DMS79 (cell line): Measurements from ENCODE around the gene PDE6A.
"Not testable (repeated sequence)": the region's sequence is repeated elsewhere in the genome, so short reads cannot be mapped to it uniquely, and the experiment has no call there.

Experiments used
- DNase-seq: peaks from one replicate; lab custom pipeline; 2025; lab: John Stamatoyannopoulos, UW

PDE6A gene

DNA sequence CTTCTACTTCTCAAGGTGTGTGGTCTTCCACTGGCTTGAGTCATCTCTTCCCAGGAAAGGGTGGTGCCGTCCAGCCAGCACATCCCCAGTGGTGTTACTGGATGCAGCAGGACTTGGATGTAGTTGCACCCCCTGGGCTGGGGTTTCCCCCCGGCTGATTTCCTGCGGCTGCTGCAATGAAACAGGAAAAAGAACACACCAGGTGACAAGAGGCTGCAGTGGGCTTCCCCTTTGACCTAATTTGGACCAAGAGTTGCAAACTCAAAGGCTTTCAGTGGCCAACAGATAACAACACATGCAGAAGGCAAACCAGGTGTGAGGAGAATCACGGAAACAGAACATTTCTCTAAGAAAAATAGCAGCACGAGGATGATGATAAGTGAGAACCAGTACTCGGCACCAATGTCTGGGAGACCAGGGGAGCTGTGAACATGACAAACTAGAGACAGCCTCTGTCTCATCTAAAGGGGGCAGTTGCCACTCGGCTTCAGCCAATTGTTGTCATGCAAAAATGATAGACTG, 83.7 kb downstream of the PDE6A start:
- no peak for DNase-seq

DNA sequence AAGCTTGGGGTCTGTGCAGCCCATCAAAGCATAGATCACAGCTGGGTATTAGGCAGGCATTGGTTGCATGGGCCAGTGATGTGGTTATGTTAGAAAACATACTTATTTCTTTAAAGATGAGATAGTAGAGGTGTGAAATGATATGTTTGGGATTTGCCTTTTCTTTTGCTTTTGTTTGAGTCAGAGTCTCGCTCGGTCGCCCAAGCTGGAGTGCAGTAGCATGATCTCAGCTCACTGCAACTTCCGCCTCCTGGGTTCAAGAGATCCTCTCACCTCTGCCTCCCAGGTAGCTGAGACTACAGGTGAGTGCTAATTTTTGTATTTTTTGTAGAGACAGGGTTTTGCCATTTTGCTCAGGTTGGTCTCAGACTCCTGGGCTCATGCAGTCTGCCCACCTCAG, 84.8 kb downstream of the PDE6A start:
- no peak for DNase-seq

DNA sequence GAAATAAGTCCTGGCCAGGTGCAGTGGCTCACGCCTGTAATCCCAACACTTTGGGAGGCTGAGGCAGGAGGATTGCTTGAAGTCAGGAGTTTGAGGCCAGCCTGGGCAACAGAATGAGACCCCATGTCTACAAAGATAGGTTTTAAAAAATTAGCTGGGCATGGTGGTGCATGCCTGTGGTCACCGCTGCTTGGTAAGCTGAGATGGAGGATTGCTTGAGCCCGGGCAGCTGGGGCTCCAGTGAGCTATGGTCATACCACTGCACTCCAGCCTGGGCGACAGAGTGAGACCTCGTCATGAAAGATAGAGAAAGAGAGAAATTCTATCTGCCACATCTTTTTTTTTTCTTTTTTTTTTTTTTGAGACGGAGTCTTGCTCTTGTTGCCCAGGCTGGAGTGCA, 86.1 kb downstream of the PDE6A start:
- DNase-seq, result not testable (repeated sequence)

DNA sequence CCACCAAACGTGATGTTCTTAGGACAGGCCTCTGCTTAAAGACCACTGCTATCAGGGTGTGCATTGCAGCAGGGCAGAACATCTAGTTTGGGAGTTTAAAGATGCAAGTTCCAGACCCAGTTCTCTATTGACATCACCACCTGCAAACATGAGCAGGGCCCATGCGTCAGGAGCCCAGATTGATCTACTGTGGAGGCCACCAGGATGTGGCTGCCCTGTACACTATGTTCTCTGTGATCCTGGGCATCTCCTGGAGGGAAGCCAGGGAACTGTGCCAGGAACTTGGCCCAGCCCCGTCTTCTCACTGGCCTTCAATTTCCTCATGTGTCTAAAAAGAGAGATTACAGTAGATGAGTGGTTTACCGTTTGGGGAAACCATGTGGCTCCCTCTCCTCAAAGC, 87.1 kb downstream of the PDE6A start:
- DNase-seq, result no peak

DNA sequence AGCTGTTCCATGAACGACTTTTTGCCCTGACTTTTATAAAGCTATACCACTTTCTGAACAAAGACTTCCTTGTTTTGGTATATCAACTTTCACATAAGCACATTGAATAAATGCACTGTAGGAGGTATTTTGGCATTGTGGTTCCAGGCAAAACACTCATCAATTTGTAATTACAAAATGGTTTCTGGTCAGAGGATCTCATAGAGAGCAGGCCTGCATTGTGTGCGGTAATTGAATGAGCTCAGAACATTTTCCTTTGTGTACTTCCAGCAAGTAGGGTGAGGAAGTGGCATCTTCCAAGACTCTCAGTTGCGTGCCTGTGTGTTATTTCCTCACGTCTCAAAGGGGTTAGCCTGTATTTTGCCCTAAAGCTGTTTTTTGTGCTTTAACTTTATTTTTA, 89.2 kb downstream of the PDE6A start:
- DNase-seq, result no peak

DNA sequence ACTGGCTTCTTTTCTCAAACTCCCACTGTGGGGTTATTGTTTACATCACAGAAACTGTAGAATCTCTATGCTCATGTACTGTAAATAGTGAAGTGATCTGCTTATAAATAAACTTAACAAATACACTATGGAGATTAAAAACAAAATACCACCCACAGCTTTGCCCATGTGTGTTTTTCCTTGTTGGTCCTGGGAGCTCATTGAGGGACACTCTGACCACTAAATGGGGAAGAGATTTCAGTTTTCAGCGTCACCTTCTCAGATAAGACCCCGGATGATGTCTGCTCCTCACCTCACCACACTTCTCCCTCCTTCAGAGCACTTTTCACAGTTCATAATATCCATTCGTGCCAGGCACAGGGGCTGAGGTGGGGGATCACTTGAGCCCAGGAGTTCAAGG, 89.7 kb downstream of the PDE6A start:
- DNase-seq, result no peak

DNA sequence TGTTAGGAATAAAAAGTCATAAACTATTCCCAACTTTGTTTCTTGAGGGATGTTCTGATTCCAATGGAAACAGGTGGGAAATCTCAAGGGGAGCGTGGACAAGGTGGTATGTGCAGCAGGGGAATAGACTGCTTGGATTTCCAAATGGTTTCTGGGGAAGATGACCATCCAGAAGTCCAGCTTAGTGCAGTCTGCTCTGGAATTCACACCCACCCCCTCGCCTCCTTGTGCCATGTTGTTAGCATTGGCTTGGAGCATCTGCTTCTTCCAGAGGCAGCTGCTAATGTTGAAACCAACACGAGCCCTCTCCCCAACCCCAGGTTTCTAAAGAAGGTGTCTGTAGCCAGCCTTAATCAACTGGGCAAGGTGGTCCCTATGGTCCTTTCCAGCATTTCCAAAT, 90.9 kb downstream of the PDE6A start:
- DNase-seq, result no peak

DNA sequence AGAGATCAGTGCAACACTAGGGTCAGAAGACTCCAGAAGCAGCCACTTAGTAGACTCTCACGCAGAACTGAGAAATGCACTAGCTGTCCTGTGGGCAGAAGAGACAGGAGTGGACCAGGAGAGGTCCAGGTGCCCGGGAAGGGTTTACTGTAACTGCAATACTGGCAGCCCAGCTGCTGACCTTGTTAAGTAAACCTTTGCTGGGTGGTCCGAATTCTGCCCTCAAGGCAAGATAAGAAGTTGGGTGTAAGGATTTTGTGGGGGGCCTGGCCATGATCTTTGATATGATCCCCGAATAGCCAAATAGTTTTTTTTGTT, 91.3 kb downstream of the PDE6A start:
- no peak for DNase-seq

DNA sequence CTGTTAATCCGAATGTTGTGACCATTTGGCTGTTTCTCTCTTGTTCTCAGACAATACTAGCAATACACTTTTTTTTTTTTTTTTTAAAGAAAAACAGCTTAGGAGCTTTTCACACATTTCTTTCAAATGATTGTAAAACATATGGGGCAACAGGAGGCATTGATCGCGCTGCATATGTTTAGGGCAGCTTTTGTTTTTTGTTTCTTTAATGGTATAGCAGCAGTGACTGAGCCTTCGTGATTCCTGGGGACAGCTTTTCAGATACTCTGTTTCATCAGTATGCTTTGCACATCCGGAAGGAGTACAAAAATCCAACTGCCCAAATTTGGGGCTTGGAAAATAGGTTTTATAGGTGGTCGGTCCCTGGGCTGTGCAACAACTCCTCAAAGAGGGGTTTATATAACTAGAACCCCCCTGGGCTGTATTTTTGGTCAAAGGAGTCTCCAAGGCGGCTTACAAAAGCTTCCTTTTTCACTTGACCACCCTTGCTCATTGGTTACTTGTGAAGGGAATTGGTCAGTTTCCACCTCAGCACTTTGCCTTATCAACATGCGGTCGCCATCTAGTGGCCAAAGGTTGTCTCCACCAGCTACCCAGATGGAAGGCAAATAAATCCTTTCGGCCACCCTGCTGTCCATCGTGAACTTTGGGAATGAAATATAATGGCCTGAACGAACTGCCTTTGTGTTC, 91.8 kb downstream of the PDE6A start:
- no peak for DNase-seq

DNA sequence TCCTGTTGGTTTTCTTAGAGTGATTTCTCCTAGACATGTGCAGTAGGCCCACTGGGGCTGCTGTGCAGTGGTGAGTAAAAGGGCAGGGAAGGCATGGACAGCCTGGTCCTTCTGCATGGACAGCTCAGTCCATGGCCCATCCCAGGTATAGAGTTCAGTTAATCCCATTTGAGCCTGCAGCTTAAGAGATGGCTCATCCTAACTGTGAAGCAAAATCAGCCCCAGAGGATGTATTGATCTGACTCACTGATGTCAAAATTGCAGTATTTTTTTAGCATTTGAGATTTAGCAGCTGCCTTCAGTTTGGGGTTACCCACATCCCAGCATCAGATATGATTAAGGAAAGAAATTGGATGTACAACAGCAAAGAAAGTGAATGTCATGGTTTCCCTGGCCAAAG, 93.4 kb downstream of the PDE6A start:
- DNase-seq, result no peak

DNA sequence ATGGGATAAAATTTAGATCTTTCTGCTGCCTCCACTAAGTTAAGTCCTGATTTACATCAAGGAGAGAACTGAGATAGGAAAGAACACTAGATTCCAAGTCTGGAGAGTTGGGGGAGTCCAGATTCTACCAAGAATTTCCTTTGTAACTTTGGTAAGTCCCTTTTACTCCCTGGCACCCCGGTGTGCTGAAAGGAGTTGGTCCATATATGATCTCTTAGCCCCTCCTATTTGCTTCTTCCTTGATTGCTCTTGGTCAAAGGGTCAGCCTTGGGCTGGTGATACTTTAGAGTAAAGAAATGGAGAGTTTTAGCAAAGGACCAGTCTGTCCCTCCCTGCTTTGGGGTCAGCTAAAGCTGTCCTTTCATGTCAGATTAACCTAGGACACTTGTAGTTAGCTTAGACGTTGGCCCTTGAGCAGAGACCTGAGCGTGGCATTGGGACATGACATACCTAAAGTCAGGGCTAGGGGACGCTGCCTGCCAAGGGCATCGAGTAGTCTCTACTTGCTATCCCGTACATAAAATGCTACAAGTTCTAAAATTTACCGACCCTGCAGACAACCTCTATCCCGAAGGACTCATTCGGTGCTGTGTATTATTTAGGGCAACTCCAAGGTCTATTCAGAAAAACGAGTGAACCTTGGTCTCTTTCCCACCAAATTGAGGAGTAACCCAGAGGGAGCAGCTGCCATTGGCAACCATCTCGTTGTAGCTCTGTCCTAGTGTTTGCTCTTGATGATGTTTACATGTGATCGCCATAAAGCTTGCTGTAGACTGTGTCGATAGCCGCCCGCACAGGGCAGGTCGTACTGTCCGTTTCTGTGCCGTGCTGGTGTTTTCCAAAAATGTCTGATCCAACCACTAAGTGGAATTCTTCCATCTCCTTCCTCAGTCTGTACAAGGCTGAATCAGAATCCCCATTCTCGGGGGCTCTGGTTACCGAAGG, 94.4 kb downstream of the PDE6A start:
- no peak for DNase-seq

DNA sequence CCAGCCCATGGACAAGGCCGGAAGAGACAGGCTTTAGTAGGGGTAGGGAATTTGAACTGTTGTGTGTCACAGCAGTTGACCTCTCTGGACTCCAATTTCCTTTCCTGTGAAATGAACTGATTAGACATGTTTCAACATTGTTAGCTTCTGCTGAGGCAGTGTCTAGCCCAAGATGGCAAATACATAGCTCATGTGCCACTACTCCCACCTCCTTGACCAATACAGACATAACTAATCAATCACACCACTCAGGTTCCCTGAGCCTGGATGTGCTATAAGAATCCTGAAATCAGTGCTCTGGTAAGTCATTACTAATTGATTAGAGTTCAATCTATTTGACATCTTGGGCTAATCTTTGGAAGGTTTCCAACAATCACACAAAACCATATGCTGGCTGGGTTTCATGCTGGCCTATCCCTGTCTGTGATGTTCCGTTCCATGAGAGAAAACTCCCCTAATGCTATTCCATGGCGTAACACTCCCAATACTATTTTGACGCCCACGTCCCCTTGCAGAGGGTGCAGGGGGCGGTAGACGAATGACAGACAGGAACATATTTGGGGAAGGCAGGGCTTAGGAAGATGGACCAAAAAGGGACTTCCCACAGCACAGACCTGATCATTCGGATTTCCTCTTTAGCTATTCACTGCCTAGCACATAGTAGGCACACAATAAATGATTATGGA, 95.2 kb downstream of the PDE6A start:
- DNase-seq, result no peak

DNA sequence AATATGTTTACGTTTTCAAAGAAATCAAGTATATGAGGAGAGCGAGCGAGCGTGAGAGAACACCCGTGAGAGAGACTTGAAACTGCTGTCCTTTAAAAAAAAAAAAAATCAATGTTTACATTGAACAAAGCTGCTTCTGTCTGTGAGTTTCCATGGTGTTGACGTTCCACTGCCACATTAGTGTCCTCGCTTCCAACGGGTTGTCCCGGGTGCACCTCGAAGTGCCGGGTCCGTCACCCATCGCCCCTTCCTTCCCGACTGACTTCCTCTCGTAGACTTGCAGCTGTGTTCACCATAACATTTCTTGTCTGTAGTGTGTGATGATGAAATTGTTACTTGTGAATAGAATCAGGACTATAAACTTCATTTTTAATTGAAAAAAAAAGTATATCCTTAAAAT, 97.0 kb downstream of the PDE6A start:
- DNase-seq, result no peak

DNA sequence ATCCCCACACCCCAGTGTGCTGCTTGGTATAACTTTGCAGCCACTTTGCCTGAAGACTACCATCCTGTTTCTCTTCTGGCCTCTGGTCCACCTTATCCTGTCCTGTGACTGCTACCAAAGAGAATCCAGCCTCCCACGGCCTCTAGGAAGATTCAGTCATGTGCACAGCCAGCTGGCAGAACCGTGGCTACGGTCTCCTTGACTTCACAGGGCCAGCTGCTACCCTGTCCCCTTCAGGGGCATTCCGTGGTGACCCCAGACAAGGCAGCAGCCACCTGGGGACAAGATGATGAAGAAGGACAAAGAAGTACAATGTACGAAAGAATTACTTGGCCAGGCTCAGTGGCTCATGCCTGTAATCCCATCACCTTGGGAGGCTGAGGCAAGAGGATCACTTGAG, 98.6 kb downstream of the PDE6A start:
- DNase-seq, result no peak

DNA sequence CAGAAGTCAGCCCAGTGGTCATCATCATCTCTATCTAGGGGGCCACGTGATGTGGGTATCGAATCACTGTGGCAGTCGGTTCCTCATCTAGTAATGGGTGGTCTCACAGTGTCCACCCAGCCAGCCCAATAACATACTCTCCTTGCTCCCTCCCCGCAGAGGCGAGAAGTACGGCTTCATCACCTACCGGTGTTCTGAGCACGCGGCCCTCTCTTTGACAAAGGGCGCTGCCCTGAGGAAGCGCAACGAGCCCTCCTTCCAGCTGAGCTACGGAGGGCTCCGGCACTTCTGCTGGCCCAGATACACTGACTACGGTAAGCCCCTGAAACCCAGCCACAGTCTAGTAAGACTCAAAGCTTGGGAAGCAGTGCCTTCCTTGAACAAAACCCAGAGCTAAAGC, 99.0 kb downstream of the PDE6A start:
- DNase-seq, result no peak

DNA sequence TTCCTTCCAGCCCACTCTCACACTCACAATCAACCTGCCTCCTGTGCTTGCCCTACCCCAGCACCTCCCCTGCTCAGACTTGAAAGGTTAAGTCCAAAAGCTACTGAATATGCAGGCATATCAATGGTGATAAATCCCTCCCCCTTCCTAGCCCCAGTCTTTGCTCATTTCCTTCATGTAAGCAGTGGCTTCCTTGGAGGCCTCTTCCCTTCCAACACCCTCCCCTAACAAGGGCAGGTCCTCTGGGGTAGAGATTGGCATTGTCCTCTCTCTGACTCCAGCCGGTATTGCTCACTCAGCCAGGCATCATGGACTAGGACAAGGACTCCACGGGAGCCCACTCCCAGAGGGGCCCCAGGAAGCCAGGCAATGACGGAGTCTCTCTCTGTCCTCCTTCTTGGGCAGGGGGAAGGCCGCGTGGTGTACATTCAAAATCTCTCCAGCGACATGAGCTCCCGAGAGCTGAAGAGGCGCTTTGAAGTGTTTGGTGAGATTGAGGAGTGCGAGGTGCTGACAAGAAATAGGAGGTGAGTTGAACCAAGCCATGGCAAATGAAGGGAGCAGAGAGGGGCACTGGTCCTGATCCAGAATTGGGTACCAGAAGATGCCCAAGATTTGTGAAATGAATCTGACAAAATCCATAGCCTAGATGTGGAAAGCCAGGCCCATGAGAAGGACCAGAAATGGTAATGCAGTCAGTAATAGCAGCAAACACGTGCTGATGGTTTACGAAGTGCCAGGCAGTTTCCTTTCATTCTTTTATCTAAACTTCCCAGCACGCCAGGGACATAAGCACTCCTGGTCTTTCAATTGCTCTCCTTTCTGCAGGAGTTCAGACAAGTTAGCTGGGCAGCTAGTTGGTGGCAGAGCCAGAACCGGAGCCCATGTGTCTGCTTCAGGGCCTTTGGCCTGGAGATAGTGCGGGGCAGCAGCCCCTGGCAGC, 102.5 kb downstream of the PDE6A start:
- DNase-seq, result no peak

DNA sequence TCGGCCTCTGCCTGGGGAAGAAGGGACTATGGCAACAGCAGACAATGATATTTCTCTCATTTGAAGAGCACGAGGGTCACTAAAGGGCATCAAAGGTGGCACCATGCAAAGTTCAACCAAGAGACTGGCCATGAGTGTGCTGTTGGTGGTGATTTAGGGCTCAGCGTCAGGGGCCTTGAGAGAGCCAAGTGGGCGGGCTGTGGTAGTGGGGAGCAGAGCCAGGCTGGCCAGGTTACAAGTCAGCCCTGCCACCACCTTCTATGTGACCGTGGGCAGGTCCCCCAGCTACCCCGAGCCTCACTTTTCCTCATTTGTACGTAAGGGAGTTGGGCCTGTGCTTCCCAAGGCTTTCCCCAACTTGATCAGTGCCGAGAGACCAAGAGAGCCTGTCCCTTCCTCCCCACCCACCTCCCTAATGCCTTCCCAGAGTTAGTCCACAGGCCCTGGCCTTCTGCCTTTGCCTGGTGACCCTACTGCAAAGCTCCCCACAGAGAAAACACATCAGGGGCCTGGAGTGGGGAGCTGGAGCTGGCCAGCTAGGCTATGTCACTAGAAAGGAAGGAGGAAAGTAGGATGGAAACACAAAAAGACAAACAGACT, 104.3 kb downstream of the PDE6A start:
- DNase-seq, result no peak

DNA sequence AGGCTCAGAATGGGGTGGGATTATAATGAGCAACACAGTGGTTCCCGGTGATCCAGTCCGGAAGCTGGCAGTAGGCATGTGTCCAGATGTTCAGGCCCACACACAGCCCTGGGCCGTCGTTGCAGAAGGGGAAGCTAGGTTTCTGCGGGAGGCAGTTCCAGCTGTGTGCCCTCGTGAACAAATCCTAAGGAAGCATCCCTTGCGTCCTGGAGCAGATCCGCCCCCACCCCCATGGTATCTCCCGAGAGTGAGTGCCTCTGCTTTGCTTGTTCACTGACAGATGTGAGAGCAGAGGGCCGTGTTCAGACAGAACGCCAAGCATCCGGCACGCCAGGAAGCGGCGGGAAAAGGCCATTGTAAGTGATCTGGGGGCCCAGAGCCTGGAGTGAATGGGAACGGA, 104.8 kb downstream of the PDE6A start:
- no peak for DNase-seq

DNA sequence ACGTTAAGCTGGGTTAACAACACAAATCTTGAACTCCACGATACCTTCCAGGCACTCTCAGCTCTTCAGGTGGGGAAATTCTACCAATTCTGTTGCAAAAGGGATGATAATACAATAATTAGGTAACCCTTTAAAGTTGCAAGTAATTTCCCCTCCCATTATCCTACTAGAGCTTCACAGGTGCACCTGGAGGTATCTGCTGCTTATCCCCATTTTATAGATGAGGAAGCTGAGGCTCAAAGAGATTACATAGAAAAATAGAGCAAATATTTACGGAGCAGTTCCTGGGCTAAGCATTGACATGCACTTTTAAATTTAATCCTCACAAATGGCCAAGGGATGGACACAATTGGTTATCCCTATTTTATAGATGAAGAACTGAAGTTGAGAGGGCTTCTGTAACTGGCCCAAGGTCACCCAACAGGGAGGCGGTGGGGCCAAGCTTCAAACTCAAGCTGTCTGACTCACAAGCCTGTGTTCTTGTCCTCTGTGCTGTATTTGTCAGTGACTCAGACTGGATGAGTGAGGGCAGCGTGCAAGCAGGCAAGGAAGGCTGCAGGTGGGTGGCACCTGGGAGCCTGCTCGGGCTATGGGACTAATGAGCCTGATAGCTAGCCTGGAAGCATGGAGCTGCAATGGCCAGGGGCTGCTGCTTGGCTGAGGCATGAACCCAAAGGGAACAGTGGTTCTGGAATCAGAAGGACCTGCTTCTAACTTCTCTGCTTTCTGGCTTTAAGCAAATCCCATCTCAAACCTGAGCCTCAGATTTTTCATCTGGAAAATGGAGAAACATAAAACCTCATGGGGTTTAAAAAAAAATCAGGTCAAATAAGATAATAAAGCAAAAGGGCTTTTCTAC, 105.5 kb downstream of the PDE6A start:
- DNase-seq, result no peak

DNA sequence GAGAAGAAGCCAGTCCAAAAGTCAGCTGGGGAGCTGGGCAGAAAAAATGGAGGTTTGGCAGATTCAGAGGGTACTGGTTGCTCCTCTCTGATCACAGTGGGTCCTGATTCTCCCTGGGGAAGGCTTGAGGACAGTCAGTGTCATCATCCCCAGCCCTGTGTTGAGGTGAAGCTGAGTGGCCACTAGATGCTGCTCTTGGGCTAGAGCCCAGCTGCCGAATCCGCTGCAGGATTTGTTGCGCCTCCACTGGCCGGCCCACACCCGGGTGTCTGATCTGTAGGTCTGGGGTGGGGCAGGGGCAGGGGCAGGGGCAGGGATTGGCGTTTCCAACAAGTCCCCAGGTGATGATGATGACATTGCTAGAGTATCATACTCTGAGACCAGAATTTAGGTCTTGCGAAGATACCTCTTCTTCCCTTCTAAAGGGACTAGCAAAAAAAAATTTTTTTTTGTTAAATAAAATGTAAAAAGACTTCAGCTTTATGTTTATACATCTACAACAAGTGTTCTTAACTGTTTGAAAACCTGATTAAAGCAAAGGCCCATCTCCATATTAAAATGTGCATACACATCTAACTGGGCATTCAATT, 106.8 kb downstream of the PDE6A start:
- DNase-seq, result no peak
